ENCODE results near the gene GSK3B.

Gene GSK3B

DNA sequence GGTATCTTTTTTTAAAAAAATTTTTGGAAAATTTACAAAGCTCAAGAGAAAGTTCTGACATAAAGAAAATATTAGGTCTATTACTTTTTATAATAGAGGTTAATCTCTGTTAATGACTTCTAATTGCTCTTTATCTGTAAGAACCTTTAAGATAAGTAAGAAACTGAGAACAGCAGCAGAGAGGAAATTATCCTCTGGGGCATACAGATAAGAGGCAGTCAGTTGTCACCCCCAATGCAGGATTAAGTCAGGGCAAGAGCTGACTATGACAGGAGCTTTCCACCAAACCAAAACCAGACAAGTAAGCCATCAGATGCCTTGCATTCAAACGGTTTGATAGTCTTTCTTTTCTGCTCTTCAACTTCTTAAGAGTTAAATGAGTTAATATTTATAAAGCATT lies 149.0 kb downstream of the GSK3B start:
- no peaks in the 10 kb centered on the region for H3K4me1 ChIP-seq (ENCODE audit: control insufficient read depth in 1 of 2, insufficient read depth in 1 of 2, low read depth in 1 of 2, low read length in 1 of 2)
- no peak overlapping the region for H3K27ac ChIP-seq
- no peak overlapping the region for H3K4me3 ChIP-seq (ENCODE audit: low read depth in 1 of 2, low read length in 1 of 2)
- no peaks in the 10 kb centered on the region for H3K27me3 ChIP-seq
- H3K9me3 ChIP-seq, result no peaks in the 10 kb centered on the region
- TF ChIP-seq, protein P1, sequence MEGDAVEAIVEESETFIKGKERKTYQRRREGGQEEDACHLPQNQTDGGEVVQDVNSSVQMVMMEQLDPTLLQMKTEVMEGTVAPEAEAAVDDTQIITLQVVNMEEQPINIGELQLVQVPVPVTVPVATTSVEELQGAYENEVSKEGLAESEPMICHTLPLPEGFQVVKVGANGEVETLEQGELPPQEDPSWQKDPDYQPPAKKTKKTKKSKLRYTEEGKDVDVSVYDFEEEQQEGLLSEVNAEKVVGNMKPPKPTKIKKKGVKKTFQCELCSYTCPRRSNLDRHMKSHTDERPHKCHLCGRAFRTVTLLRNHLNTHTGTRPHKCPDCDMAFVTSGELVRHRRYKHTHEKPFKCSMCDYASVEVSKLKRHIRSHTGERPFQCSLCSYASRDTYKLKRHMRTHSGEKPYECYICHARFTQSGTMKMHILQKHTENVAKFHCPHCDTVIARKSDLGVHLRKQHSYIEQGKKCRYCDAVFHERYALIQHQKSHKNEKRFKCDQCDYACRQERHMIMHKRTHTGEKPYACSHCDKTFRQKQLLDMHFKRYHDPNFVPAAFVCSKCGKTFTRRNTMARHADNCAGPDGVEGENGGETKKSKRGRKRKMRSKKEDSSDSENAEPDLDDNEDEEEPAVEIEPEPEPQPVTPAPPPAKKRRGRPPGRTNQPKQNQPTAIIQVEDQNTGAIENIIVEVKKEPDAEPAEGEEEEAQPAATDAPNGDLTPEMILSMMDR (IDR thresholded peaks at IDR 0.05), result no peak
- H3K36me3 ChIP-seq, result peaks cover 3% of the 10 kb centered on the region

DNA sequence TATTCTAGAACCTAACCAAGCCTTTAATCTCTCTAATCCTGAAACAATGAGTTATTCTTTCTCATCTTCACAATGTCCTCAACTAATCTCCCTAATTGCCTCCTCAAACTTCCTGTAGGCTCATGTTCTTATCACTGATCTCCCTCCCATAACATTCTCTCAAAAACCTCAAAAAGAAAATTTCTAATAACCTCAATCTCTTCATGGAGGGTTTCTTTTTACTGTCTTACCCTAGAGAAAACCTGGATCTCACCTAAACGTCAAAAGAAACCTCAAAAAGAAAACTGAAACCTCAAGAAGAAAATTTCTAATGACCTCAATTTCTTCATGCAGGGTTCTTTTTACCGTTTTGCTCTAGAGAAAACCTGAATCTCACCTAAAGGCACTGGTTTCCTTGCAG lies 150.2 kb downstream of the GSK3B start:
- no peaks in the 10 kb centered on the region for H3K27me3 ChIP-seq
- H3K36me3 ChIP-seq, result peaks cover 3% of the 10 kb centered on the region
- H3K9me3 ChIP-seq, result no peaks in the 10 kb centered on the region
- no peak overlapping the region for H3K27ac ChIP-seq
- TF ChIP-seq, protein P1 (IDR thresholded peaks at IDR 0.05), result no peak
- H3K4me1 ChIP-seq (ENCODE audit: control insufficient read depth in 1 of 2, insufficient read depth in 1 of 2, low read depth in 1 of 2, low read length in 1 of 2), result no peaks in the 10 kb centered on the region
- H3K4me3 ChIP-seq (ENCODE audit: low read depth in 1 of 2, low read length in 1 of 2), result no peak overlapping the region

- no peak overlapping the region for H3K27ac ChIP-seq
- peaks cover 0 to 5% of the 10 kb centered on the region in 2 experiments for H3K4me1 ChIP-seq (ENCODE audit: control insufficient read depth in 1 of 2, insufficient read depth in 1 of 2, low read depth in 1 of 2, low read length in 1 of 2)
- no peak overlapping the region for H3K4me3 ChIP-seq (ENCODE audit: low read depth in 1 of 2, low read length in 1 of 2)
- no peaks in the 10 kb centered on the region for H3K9me3 ChIP-seq
- TF ChIP-seq, protein P1 (IDR thresholded peaks at IDR 0.05), result no peak
- H3K27me3 ChIP-seq, result no peaks in the 10 kb centered on the region
- H3K36me3 ChIP-seq, result no peaks in the 10 kb centered on the region
Observed at GRCh38 chr3:119939077-119939476, 155.2 kb downstream of the GSK3B start.

- Histone ChIP-seq H3K9me3 (no peaks in the 10 kb centered on the region), H3K4me3 (ENCODE audit: low read depth in 1 of 2, low read length in 1 of 2) (no peak overlapping the region), H3K36me3 (no peaks in the 10 kb centered on the region), H3K27me3 (no peaks in the 10 kb centered on the region), H3K27ac (no peak overlapping the region), H3K4me1 (ENCODE audit: control insufficient read depth in 1 of 2, insufficient read depth in 1 of 2, low read depth in 1 of 2, low read length in 1 of 2) (peaks cover 0 to 5% of the 10 kb centered on the region in 2 experiments)
- TF ChIP-seq, protein P1 (IDR thresholded peaks at IDR 0.05), result no peak
Observed at GRCh38 chr3:119937229-119937628, 157.0 kb downstream of the GSK3B start.

DNA sequence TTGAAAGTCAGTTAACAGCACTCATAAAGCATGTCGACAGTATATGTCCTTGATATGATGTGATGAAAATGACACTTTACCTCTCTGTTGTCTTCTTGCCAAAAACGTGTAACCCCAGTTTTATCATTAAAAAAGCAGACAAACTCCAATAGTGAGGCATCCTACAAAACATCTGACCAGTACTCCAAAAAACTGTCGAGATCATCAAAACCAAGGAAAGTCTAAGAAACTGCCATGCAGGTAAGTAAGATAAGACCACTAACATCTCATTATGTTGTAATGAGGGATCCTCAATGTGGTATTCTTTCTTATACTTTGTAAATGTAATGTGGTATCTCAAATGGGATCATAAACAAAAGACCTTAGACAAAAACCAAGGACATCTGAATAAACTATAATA lies 160.0 kb downstream of the GSK3B start:
- H3K9me3 ChIP-seq, result no peaks in the 10 kb centered on the region
- H3K27ac ChIP-seq, result no peak overlapping the region
- TF ChIP-seq, protein P1 (IDR thresholded peaks at IDR 0.05), result no peak
- H3K27me3 ChIP-seq, result no peaks in the 10 kb centered on the region
- peaks cover 0 to 5% of the 10 kb centered on the region in 2 experiments for H3K4me1 ChIP-seq (ENCODE audit: control insufficient read depth in 1 of 2, insufficient read depth in 1 of 2, low read depth in 1 of 2, low read length in 1 of 2)
- H3K36me3 ChIP-seq, result no peaks in the 10 kb centered on the region
- H3K4me3 ChIP-seq (ENCODE audit: low read depth in 1 of 2, low read length in 1 of 2), result no peak overlapping the region

DNA sequence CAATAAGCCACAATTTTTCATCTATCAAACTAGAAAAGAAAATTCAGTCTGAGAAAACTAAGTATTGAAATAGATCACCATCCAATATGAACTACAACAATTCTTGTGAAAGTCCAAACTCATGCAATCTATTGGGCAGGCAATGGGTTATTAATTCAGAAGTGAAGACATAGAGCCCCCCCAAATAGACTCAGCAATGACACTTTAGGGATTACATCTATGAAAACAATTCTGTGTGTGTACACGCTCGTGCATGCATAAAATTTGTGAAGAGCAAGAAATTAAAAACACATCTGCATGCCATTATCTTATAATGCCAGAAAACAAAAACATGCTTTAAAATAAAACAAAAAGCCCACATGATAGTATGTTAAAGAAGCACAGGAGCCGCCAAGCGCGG lies 161.0 kb downstream of the GSK3B start:
- Histone ChIP-seq H3K9me3 (no peaks in the 10 kb centered on the region), H3K27ac (no peak overlapping the region), H3K4me1 (ENCODE audit: control insufficient read depth in 1 of 2, insufficient read depth in 1 of 2, low read depth in 1 of 2, low read length in 1 of 2) (peaks cover 0 to 5% of the 10 kb centered on the region in 2 experiments), H3K27me3 (no peaks in the 10 kb centered on the region), H3K4me3 (ENCODE audit: low read depth in 1 of 2, low read length in 1 of 2) (no peak overlapping the region), H3K36me3 (no peaks in the 10 kb centered on the region)
- TF ChIP-seq, protein P1 (IDR thresholded peaks at IDR 0.05), result no peak
